ENCODE results near the gene APBA1.
"Not testable (repeated sequence)": the region's sequence is repeated elsewhere in the genome, so short reads cannot be mapped to it uniquely, and the experiment has no call there.

The APBA1 gene

GRCh38 chr9:69442486-69442885 lies 229.7 kb downstream of the APBA1 start:
- DNase-seq (ENCODE audit: low spot score), result no peak

GRCh38 chr9:69440254-69440955 lies 231.8 kb downstream of the APBA1 start:
- DNase-seq (ENCODE audit: low spot score), result not testable (repeated sequence)

GRCh38 chr9:69439654-69440053 lies 232.5 kb downstream of the APBA1 start:
- not testable (repeated sequence) for DNase-seq (ENCODE audit: low spot score)

- no peak for DNase-seq (ENCODE audit: low spot score)
Observed at GRCh38 chr9:69433968-69434367, 238.2 kb downstream of the APBA1 start.

DNA sequence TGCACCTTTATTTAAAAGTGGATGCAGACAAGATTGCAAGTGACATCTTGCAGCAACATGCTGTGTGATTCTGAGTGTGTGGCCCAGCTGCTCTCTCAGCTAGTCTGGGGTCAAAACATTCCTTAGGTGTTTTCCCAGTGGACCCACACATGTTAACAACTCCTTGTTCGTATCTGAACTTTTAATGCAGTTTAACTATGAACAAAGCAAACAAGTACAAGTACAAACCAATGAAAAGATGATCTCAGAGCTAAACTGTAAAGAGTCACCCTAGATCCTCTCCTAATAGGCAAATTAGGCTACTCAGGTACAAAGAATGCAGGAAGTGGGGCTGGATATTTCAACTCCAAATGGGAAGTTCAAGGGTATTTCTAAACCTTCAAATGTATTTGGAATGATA lies 238.8 kb downstream of the APBA1 start:
- peak; percentile 15 for DNase-seq (ENCODE audit: low spot score)

GRCh38 chr9:69432623-69433022 lies 239.5 kb downstream of the APBA1 start:
- no peak for DNase-seq (ENCODE audit: low spot score)

DNA sequence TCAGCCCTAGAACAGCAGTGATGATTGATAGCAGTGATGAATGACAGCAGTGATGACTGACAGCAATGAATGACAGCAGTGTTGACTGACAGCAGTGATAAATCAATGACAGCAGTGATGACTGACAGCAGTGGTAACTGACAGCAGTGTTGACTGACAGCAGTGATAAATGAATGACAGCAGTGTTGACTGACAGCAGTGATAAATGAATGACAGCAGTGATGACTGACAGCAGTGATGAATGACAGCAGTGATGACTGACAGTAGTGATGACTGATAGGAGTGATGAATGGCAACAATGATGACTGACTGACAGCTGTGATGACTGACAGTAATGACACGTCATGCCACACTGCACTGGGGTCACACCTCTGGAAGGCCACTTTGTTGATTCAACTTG lies 240.4 kb downstream of the APBA1 start:
- DNase-seq (ENCODE audit: low spot score), result no peak

DNA sequence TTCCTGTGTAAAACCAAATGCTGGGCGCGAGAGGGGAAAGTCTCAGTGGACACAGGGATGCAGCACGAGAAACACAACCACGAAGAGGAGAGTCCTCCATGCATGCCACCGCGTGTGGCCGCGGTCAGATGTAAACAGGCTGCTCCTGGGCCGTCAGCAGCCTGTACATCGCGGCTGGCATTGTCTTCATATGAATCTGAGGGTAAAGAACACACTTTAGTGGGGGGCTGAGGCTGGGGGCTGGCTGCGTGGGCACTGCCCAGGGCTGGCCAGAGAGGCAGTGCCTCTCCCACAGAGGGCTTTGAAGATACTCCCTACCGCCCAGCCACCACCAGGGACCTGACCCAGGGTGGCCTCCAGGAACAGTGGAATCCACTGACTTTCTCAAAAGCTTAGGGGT lies 241.0 kb downstream of the APBA1 start:
- DNase-seq (ENCODE audit: low spot score), result no peak

- no peak for DNase-seq (ENCODE audit: low spot score)
Observed at GRCh38 chr9:69430206-69430605, 242.0 kb downstream of the APBA1 start.

- DNase-seq (ENCODE audit: low spot score), result no peak
Observed at GRCh38 chr9:69429281-69429680, 242.9 kb downstream of the APBA1 start.

DNA sequence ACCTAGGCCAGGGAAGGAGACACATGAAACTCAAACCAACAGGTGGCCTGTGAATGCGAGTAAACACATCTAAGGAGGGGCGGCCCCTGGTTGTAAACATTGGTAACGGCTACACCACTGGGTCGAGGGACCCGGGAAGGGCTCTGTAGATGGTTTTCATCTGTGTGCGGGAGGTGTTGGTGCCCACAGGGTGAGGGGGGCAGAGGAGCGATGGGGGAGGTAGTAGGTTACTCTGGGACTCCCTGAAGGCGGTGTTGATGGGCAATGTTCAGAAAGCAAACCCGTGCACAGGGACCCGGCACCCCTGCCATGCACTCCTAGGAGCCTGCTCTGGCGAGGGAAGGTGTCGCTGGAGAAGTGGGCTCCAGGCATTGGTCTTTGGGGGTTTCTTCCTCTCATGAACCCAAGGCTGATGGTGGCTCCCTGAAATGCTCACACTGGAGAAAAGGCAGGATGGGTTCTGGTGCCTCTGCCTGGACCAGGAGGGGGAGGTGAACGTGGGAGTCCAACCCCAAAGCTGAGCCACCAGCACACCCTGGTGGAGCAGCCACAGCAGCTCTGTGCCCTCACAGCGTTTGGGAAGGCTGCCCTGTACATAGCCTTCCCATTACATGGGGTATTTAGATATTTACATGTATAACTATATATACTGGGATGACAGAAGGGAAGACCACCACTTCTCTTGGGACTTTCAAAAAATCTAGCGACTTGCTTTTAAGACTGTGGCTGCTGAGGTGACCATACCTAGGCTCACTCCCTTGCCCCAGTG lies 244.0 kb downstream of the APBA1 start:
- DNase-seq (ENCODE audit: low spot score), result no peak

GRCh38 chr9:69427286-69427685 lies 244.9 kb downstream of the APBA1 start:
- no peak for DNase-seq (ENCODE audit: low spot score)

GRCh38 chr9:69425136-69425801 lies 246.9 kb downstream of the APBA1 start:
- no peak for DNase-seq (ENCODE audit: low spot score)

DNA sequence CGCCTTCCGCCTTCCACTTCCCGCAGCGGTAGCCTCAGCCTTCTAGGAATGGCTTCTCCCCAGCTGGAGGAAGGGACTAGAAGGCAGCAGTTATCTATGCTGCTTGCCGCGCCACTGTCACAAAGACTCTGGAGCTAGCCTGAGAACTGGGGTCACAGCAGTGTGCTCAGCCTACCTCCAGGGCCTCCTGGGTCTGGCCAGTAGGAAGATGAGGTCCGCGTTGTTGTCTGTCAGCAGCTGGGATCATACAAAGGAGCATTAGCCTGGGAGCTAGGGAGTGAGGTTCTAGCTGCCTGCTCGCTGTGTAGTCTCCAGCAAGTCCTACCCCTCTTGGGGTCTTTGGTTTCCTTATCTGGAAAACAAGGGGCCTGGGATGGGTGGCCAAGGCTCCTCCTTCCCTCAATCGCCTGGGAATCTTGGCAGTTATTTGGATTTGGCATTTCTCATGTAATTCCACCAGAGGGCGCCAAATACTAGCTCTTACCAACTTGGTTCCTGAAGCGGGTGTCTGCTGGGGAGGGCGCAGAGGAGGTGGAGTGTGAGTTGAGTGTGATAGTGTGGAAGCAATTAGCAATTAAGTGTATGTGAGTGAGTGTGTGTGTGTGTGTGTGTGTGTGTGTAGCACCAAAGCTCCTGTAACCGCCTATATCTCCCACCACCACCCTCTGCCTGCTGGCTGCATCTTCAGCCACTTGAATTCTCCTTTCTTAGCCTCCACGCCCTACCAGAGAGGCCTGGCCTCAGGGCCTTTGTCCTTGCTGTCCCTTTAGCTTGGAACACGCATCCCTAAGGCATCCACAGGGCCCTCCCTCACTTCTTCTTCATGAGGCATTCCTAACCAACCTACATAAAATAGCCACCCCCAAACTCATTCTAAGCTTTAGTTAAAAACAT lies 250.0 kb downstream of the APBA1 start:
- peak; percentile 57 for DNase-seq (ENCODE audit: low spot score)

DNA sequence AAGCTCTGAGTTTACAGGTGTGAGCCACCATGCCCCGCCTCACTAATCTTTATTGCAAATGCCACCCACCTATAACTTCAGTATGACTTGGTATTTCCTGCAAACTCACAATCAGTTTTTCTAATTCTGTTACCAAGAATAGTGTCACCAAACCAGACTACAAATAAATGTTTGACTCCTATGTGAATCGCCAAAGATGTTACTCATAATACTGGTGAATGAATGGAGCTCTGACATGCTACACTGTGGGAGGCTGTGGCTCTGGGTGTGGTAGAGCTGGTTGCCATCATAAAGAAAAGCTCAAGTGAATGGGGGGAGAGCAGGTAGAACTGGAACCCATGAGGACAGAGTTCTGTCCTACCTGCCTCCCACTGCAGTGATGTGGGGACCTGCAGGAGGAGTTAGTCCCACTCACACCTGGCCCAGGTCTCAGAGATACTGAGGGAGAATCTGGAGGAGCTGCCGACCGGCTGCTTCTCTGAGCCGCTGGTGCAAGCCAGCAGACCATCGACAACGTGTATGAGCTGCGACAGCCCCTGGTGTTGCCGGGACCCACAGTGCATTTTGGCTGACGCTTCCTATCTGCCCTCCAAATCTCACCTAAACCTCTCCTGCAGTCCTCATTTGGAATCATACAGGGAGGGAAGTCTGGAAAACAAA lies 251.4 kb downstream of the APBA1 start:
- no peak for DNase-seq (ENCODE audit: low spot score)

DNA sequence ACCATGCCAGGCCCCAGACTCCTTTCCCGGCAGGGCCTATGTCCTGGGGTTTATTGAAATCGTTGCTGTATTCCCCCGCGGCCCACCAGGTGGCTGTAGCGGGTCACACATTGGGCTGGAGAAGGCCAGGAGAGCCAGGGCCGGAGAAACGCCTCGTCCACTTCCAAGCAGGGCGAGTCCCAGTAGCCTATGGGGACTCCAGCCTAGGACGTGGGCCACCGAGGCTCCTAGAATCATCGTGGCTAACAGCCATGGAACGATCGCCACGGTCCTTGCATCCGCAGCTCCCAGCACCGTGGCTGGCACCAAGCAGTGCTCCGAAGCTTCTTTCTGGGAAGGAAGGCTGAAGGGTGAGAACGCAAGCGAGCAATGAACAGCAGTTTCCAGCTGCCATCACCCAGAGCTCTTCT lies 259.4 kb downstream of the APBA1 start:
- DNase-seq (ENCODE audit: low spot score), result peak; percentile 45

DNA sequence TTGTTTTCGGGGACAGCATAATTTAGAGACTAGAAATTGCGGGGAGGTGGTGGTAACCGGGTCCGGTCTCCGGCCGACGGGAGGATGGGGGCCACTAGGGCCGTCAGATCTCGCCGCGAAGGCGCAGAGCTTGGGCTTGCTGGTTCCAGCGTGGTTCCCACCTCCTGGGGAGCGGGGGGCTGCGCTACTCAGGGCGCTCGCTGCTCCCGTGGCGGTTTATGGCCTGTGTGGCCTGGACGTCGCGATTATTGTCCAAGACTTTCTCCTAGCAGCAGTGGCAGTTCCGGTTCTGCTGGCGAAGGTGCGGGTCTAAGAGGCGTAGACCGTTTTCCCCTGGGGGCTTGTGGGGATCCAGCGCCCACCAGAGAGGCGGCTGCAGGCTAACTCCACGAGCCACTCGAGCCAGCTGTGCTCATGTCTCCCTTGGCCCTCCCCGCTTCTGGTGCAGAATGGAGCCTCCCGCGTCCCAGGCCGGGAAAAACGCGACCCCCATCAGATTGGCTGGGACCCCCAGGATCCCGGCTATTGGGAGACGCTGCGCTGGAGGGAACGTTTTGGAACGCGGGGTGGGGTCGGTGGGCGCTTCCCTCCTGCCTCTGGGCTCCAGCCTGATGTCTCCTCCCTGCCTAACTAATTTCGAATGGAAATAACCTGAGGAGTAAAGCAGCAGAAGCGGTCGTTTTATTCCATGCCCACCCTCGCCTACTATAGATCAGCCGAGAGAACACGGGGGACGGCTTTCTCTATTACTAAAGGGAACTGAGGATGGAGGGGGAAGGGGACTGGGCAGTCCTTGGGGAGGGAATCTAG lies 260.0 kb downstream of the APBA1 start:
- no peak for DNase-seq (ENCODE audit: low spot score)

- no peak for DNase-seq (ENCODE audit: low spot score)
Observed at GRCh38 chr9:69411246-69411645, 260.9 kb downstream of the APBA1 start.

GRCh38 chr9:69409936-69410335 lies 262.2 kb downstream of the APBA1 start:
- not testable (repeated sequence) for DNase-seq (ENCODE audit: low spot score)

GRCh38 chr9:69400470-69400869 lies 271.7 kb downstream of the APBA1 start:
- DNase-seq (ENCODE audit: low spot score), result no peak

All from SW480 (cell line).